IMR-90 (cell line): ENCODE results near the gene ZNF181. TPM values are rescaled to one million over a fixed set of nuclear protein-coding genes. Genes with fewer than 3 reads are reported as not detected.

ENCODE experiments used
- ATAC-seq: fragments of 200-7000 bp; cut with Tn5 transposase; 2 replicates; pipeline ENCODE4 v1.9.1; 2020; ENCODE audit warnings: low read depth, mild to moderate bottlenecking, moderate library complexity
- BruUV-seq: library from RNA; stranded (reverse); fragments of 400-500 nt; replicated peaks from 2 replicates; lab custom pipeline; 2021; lab: Mats Ljungman, UMichigan
- CTCF ChIA-PET: fragments of 300-600 bp; formaldehyde crosslinking; extraction: SDS; loops from one replicate; lab custom pipeline; 2021; ENCODE audit warnings: antibody characterized with exemption; lab: Yijun Ruan, JAX
- POLR2A ChIA-PET: fragments of 300-600 bp; sonication (Branson Sonifier 250); formaldehyde crosslinking; loops from one replicate; lab custom pipeline; 2022; ENCODE audit warnings: antibody characterized with exemption; ENCODE audit not compliant: unreplicated experiment; lab: Charles Lee
- DNase-seq: peaks from one replicate; pipeline ENCODE4 v3.0.0; 2013
- H2AFZ ChIP-seq: replicated peaks from 2 replicates; pipeline ENCODE3; 2013; ENCODE audit warnings: low read length, mild to moderate bottlenecking; ENCODE audit not compliant: poor library complexity
- H2AK5ac ChIP-seq: 2 replicates; pipeline ENCODE4 v1.6.1; 2013; ENCODE audit warnings: low read depth, low read length, inconsistent platforms
- H2AK9ac ChIP-seq: replicated peaks from 2 replicates; pipeline ENCODE3; 2013; ENCODE audit warnings: mild to moderate bottlenecking, low read depth, low read length, moderate library complexity; ENCODE audit not compliant: poor library complexity
- H2BK120ac ChIP-seq: 2 replicates; pipeline ENCODE4 v1.6.1; 2013; ENCODE audit warnings: low read depth, low read length, inconsistent platforms
- H2BK15ac ChIP-seq: 3 replicates; pipeline ENCODE4 v1.6.1; 2013; ENCODE audit warnings: low read depth, low read length, inconsistent platforms
- H2BK20ac ChIP-seq: 2 replicates; pipeline ENCODE4 v1.6.1; 2013; ENCODE audit warnings: low read depth, mild to moderate bottlenecking, inconsistent platforms, low read length, moderate library complexity
- H2BK5ac ChIP-seq: 2 replicates; pipeline ENCODE4 v1.6.1; 2013; ENCODE audit warnings: mild to moderate bottlenecking, low read depth, low read length, inconsistent platforms; ENCODE audit not compliant: poor library complexity, severe bottlenecking
- H3K14ac ChIP-seq: replicated peaks from 2 replicates; pipeline ENCODE4 v1.6.1; 2013; ENCODE audit warnings: low read depth, low read length, inconsistent platforms
- H3K18ac ChIP-seq: 2 replicates; pipeline ENCODE4 v1.6.1; 2013; ENCODE audit warnings: low read depth, low read length, control low read depth
- H3K23ac ChIP-seq: 2 replicates; pipeline ENCODE4 v1.6.1; 2013; ENCODE audit warnings: low read depth, low read length, inconsistent platforms
- H3K27ac ChIP-seq: 2 replicates; pipeline ENCODE4 v1.5.1; 2013; ENCODE audit warnings: mild to moderate bottlenecking, control low read depth, low read length; ENCODE audit not compliant: insufficient read depth
- H3K27me3 ChIP-seq: 2 replicates; pipeline ENCODE4 v1.6.1; 2013; ENCODE audit warnings: low read length; ENCODE audit not compliant: control insufficient read depth, insufficient read depth
- H3K36me3 ChIP-seq: 2 replicates; pipeline ENCODE4 v1.6.1; 2013; ENCODE audit warnings: low read length, mixed read lengths; ENCODE audit not compliant: control insufficient read depth, insufficient read depth
- H3K4ac ChIP-seq: 2 replicates; pipeline ENCODE4 v1.6.1; 2013; ENCODE audit warnings: low read depth, low read length, inconsistent platforms
- H3K4me1 ChIP-seq: 2 replicates; pipeline ENCODE4 v1.6.1; 2013; ENCODE audit warnings: low read length, mixed read lengths; ENCODE audit not compliant: control insufficient read depth, insufficient read depth
- H3K4me2 ChIP-seq: 2 replicates; pipeline ENCODE4 v1.6.1; 2013; ENCODE audit warnings: low read depth, mild to moderate bottlenecking, control low read depth, low read length, moderate library complexity
- H3K4me3 ChIP-seq: 2 replicates; pipeline ENCODE4 v1.5.1; 2013; ENCODE audit warnings: low read depth, mild to moderate bottlenecking, control low read depth, low read length, moderate library complexity; ENCODE audit not compliant: insufficient read depth
- H3K56ac ChIP-seq: 2 replicates; pipeline ENCODE4 v1.6.1; 2013; ENCODE audit warnings: low read length, inconsistent platforms; ENCODE audit not compliant: insufficient read depth; ENCODE audit errors: extremely low read depth
- H3K79me1 ChIP-seq, 2 experiments: 2 replicates each; pipeline ENCODE4 v1.6.1; 2013; ENCODE audit warnings: low read length in 2 of 2, inconsistent platforms in 1 of 2, low read depth in 1 of 2
- H3K9ac ChIP-seq: 2 replicates; pipeline ENCODE4 v1.6.1; 2013; ENCODE audit warnings: low read depth, low read length, control low read depth
- H3K9me1 ChIP-seq: 2 replicates; pipeline ENCODE4 v1.6.1; 2013; ENCODE audit warnings: low read length, inconsistent platforms; ENCODE audit not compliant: insufficient read depth
- H3K9me3 ChIP-seq: 2 replicates; pipeline ENCODE4 v1.6.1; 2013; ENCODE audit warnings: low read length; ENCODE audit not compliant: control insufficient read depth, insufficient read depth
- H4K20me1 ChIP-seq: 2 replicates; pipeline ENCODE4 v1.6.1; 2013; ENCODE audit warnings: low read length, inconsistent platforms; ENCODE audit not compliant: insufficient read depth
- H4K5ac ChIP-seq: 2 replicates; pipeline ENCODE4 v1.6.1; 2013; ENCODE audit warnings: mild to moderate bottlenecking, low read depth, low read length, control low read depth
- H4K8ac ChIP-seq, 2 experiments: 2 replicates each; pipeline ENCODE4 v1.6.1; 2013; ENCODE audit warnings: low read depth in 2 of 2, low read length in 2 of 2, control low read depth in 1 of 2, inconsistent platforms in 1 of 2
- H4K91ac ChIP-seq: 2 replicates; pipeline ENCODE4 v1.6.1; 2013; ENCODE audit warnings: low read depth, low read length, inconsistent platforms; ENCODE audit not compliant: insufficient read depth
- BHLHE40 ChIP-seq: fragments of 150-350 bp; IDR thresholded peaks from 2 replicates; pipeline ENCODE4 v1.6.1; 2016; ENCODE audit warnings: mild to moderate bottlenecking, low read depth, low read length
- CEBPB ChIP-seq: IDR thresholded peaks from 2 replicates; pipeline ENCODE4 v1.6.1; 2012; ENCODE audit warnings: low read depth, low read length, improper control_type of control experiment
- CHD1 ChIP-seq: IDR thresholded peaks from 2 replicates; pipeline ENCODE4 v1.6.1; 2012; ENCODE audit warnings: low read depth, low read length, improper control_type of control experiment
- ELK1 ChIP-seq: fragments of 150-350 bp; IDR thresholded peaks from 2 replicates; pipeline ENCODE4 v1.6.1; 2016; ENCODE audit warnings: low read depth, mild to moderate bottlenecking, low read length, moderate library complexity, borderline replicate concordance
- FOS ChIP-seq: fragments of 150-350 bp; IDR thresholded peaks from 2 replicates; pipeline ENCODE4 v1.6.1; 2016; ENCODE audit warnings: low read depth, low read length
- MAFK ChIP-seq: IDR thresholded peaks from 2 replicates; pipeline ENCODE4 v1.6.1; 2012; ENCODE audit warnings: low read depth, low read length, improper control_type of control experiment
- MAZ ChIP-seq: IDR thresholded peaks from 2 replicates; pipeline ENCODE4 v1.6.1; 2012; ENCODE audit warnings: low read depth, mild to moderate bottlenecking, low read length, improper control_type of control experiment, moderate library complexity, borderline replicate concordance
- MXI1 ChIP-seq: IDR thresholded peaks from 2 replicates; pipeline ENCODE4 v1.6.1; 2012; ENCODE audit warnings: low read depth, mild to moderate bottlenecking, low read length, moderate library complexity, borderline replicate concordance
- NFE2L2 ChIP-seq: fragments of 150-350 bp; IDR thresholded peaks from 2 replicates; pipeline ENCODE4 v1.6.1; 2016; ENCODE audit warnings: low read depth, mild to moderate bottlenecking, low read length
- RAD21 ChIP-seq: IDR thresholded peaks from 2 replicates; pipeline ENCODE4 v1.6.1; 2012; ENCODE audit warnings: low read length, improper control_type of control experiment
- RCOR1 ChIP-seq: IDR thresholded peaks from 2 replicates; pipeline ENCODE4 v1.6.1; 2012; ENCODE audit warnings: mild to moderate bottlenecking, low read length, improper control_type of control experiment; ENCODE audit not compliant: insufficient replicate concordance
- RFX5 ChIP-seq: IDR thresholded peaks from 2 replicates; pipeline ENCODE4 v1.8.0; 2012; ENCODE audit warnings: low read depth, mild to moderate bottlenecking, low read length, moderate library complexity
- SMC3 ChIP-seq: fragments of 150-350 bp; IDR thresholded peaks from 2 replicates; pipeline ENCODE4 v1.6.1; 2016; ENCODE audit warnings: low read depth, mild to moderate bottlenecking, antibody characterized with exemption, low read length, moderate library complexity
- WGBS, 2 experiments: methylation state at CpG; one replicate each; pipeline versions ENCODE4 v1.1.5 to v1.1.7; 2013; ENCODE audit warnings: missing lambda C conversion rate in 2 of 2; ENCODE audit not compliant: insufficient read length in 1 of 2; ENCODE audit errors: extremely low coverage in 2 of 2; 5-methylcytosine and 5-hydroxymethylcytosine counted together
- dilution Hi-C: fragments of 300-500 bp; cut with HindIII; formaldehyde crosslinking; loops from one replicate; pipeline ENCODE4 v1.14.3; 2018; ENCODE audit warnings: low sequenced_read_pairs; ENCODE audit not compliant: unreplicated experiment
- in situ Hi-C: fragments of 300-500 bp; cut with MboI; formaldehyde crosslinking; loops from 3 replicates; pipeline ENCODE4 v1.14.3; 2019; ENCODE audit warnings: low sequenced_read_pairs, inconsistent platforms, mixed read lengths
- intact Hi-C: fragments of 100-400 bp; cut with micrococcal nuclease; formaldehyde crosslinking; loops from 2 replicates; pipeline ENCODE4 v1.10.0; 2022
- polyA plus RNA-seq, 3 experiments: library from polyadenylated mRNA; depleted of rRNA; stranded (reverse); fragments of >200 nt; gene quantifications; 2 replicates each; pipeline ENCODE4 v1.2.3, GENCODE V29; 2012; ENCODE audit warnings: low replicate concordance in 1 of 3
- total RNA-seq: library from RNA; depleted of rRNA; stranded (reverse); fragments of >200 nt; gene quantifications from 2 replicates; pipeline ENCODE4 v1.2.3, GENCODE V29; 2012
- TF ChIP-seq, protein P1 (sequence below): fragments of 150-350 bp; IDR thresholded peaks from 2 replicates; pipeline ENCODE4 v1.6.1; 2017; ENCODE audit warnings: mild to moderate bottlenecking, antibody characterized with exemption, low read length, low read depth

Gene ZNF181
- total and polyA plus RNA-seq, 2 of the 4 experiments (the other 2 are of a cell fraction): 3.8 to 7.5 TPM

DNA sequence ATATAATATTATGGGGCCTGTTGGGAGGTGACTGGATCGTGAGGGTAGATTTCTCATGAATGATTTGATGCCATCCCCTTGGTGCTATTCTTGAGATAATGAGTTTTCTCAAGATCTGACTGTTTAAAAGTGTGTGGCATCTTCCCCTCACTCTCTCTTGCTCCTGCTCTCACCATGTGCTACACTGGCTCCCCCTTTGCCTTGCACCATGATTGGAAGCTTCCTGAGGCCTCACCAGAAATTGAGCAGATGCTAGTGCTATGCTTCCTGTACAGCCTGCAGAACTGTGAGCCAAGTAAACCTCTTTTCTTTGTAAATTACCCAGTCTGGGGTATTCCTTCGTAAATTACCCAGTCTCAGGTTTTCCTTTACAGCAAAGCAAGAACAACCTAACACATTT lies 40.8 kb downstream of the ZNF181 start:
- Histone ChIP-seq H2AK9ac (no peak overlapping the region), H4K5ac (no peak overlapping the region), H3K9me1 (no peaks in the 10 kb centered on the region; the same call in 1 of the 2 replicates), H3K9me3 (no peaks in the 10 kb centered on the region; the same call in 1 of the 2 replicates), H2AFZ (no peak overlapping the region), H3K36me3 (peaks cover 5% of the 10 kb centered on the region), H3K79me1 (peaks cover 14 to 19% of the 10 kb centered on the region in 2 experiments), H2BK20ac (no peak overlapping the region), H2BK15ac (no peak overlapping the region), H2BK5ac (no peak overlapping the region), H3K27me3 (no peaks in the 10 kb centered on the region), H4K91ac (no peak overlapping the region), H3K23ac (no peak overlapping the region), H3K27ac (no peak overlapping the region), H3K4me3 (no peak overlapping the region), H3K9ac (no peak overlapping the region), H2BK120ac (no peak overlapping the region), H4K8ac (no peak overlapping the region), H3K4me1 (no peaks in the 10 kb centered on the region; the same call in 1 of the 2 replicates), H2AK5ac (no peak overlapping the region), H3K4me2 (no peak overlapping the region), H4K20me1 (no peaks in the 10 kb centered on the region), H3K4ac (no peak overlapping the region), H3K14ac (no peak overlapping the region), H3K18ac (no peak overlapping the region), H3K56ac (no peak overlapping the region)
- intact Hi-C loops (loop anchor here (5.0 kb wide), 1 partner anchor 152 kb away; the partner anchor contains the start of gene ZNF30), in situ Hi-C loops (no loop called here), dilution Hi-C loops (no loop called here)
- no peak for ATAC-seq
- ChIA-PET CTCF (no interaction called here), POLR2A (no interaction called here)
- no peak for TF ChIP-seq FOS
- TF ChIP-seq, protein P1, sequence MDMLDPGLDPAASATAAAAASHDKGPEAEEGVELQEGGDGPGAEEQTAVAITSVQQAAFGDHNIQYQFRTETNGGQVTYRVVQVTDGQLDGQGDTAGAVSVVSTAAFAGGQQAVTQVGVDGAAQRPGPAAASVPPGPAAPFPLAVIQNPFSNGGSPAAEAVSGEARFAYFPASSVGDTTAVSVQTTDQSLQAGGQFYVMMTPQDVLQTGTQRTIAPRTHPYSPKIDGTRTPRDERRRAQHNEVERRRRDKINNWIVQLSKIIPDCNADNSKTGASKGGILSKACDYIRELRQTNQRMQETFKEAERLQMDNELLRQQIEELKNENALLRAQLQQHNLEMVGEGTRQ: no peak
- TF ChIP-seq MAZ: no peak
- TF ChIP-seq BHLHE40: no peak
- TF ChIP-seq NFE2L2: no peak
- TF ChIP-seq CEBPB: no peak
- TF ChIP-seq RAD21: no peak
- no peak for TF ChIP-seq RCOR1
- TF ChIP-seq SMC3: no peak
- TF ChIP-seq MXI1: no peak
- TF ChIP-seq CHD1: no peak
- no peak for TF ChIP-seq RFX5
- no peak for TF ChIP-seq MAFK
- no peak for TF ChIP-seq ELK1
- no TSS peak for BruUV-seq
- no CpG with 5 or more reads among the region's 2 CpGs for WGBS, 2 experiments
- no peak for DNase-seq
